HG03095 (cell line): ENCODE measurements around the gene CPPED1.

Experiments used
- ATAC-seq: cut with Tn5 transposase; IDR thresholded peaks from one replicate; pipeline ENCODE4 v1.9.1; 2021; ENCODE audit warnings: moderate library complexity; ENCODE audit not compliant: unreplicated experiment

The CPPED1 gene

GRCh38 chr16:12653820-12654392, 149.8 kb downstream of the CPPED1 start:
- no peak for ATAC-seq

GRCh38 chr16:12652924-12653323, 150.8 kb downstream of the CPPED1 start:
- ATAC-seq, result no peak

- ATAC-seq, result no peak
These were observed 151.7 kb downstream of the CPPED1 start for GRCh38 chr16:12651765-12652512.

GRCh38 chr16:12649356-12649755, 154.3 kb downstream of the CPPED1 start:
- ATAC-seq, result no peak

GRCh38 chr16:12646490-12647274, 157.0 kb downstream of the CPPED1 start:
- no peak for ATAC-seq

GRCh38 chr16:12646098-12646489, 157.6 kb downstream of the CPPED1 start:
- no peak for ATAC-seq

GRCh38 chr16:12643034-12643455, 160.6 kb downstream of the CPPED1 start:
- ATAC-seq, result no peak

DNA sequence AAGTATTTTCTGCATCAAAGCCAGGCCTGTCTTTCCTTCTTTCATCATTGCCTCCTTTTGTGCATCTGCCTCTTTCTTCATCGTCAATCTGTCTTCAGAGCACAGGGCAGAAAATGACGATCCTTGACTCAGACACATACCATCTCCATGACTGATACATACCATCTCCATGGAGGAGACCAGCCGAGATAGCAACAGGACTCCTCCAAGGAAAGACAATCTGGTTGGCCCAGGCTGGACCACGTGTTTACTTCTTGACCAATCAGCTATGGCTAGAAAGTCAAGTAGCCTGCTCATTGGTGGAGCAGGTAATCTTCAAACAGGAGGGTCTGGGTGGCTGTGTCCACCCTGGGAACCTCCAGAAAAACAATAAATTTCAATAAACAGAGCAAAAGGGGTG, 164.6 kb downstream of the CPPED1 start:
- ATAC-seq, result no peak

DNA sequence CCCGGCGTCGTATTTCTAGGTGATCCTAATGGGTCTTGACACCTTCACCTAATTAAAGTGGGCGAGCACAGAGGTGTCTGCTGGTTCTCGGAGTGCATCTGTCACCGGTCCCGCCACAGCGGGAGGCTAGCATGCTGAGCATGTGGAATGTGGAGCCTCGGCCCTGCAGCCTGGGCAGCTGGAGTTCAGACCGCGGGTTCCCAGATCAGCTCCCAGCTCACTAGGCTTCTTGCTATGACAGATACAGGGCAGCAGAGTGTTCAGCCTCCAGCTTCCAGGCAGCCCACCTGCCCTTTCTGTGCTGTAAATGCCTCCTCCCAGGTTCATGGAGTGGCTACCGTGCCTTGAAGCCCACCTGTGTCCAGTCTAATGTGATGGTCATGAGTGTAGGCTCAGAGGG, 166.7 kb downstream of the CPPED1 start:
- ATAC-seq, result no peak

DNA sequence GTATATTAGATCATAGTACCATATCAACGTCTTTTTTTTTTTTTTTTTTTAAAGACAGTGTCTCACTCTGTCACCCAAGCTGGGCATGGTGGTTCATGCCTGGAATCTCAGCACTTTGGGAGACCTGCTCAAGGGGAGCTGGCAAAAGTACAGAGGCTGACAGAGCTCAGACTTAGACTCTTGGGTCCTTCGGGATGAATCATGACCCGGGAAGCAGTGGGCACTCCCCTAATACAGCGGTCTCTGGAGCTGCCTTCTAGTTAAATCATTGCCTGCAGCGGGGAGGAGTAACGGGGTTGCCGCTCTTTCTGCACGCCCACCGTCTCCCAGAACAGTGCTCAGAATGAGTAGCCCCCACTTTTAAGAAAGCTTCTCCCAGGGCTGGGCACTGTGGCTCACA, 174.4 kb downstream of the CPPED1 start:
- ATAC-seq, result no peak

GRCh38 chr16:12628536-12628935, 175.2 kb downstream of the CPPED1 start:
- no peak for ATAC-seq

DNA sequence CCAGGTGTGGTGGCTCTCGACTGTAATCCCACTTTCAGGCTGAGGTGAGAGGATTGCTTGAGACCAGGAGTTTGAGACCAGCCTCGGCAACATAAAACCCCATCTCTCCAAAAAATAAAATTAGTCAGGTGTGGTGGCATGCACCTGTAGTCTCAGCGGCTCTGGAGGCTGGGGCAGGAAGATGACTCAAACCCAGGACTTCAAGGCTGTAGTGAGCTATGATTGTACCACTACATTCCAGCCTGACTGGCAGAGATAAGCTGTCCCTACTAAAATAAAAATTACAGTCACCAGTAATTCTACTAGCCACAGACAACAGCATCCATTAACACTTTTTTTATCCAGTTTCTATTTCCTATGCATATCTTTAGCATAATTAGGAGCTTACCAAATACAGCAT, 176.3 kb downstream of the CPPED1 start:
- ATAC-seq, result no peak

DNA sequence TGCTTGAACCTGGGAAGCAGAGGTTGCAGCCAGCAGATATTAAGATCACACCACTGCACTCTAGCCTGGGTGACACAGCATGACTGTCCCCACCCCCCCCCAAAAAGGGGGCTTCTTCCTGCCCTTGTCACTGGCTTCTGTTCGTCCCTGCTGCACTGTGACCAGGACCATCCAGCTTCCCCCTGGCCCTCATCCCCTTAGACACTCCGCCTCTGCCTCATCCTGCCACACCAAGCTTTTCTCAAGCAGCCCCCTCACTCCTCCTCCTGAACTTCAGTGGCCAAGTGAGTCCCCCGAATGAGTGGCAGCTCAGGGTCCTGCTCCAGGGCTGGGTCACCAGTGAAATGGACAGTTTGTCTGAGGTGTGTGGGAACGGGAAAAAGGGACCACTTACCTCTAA, 177.3 kb downstream of the CPPED1 start:
- no peak for ATAC-seq

DNA sequence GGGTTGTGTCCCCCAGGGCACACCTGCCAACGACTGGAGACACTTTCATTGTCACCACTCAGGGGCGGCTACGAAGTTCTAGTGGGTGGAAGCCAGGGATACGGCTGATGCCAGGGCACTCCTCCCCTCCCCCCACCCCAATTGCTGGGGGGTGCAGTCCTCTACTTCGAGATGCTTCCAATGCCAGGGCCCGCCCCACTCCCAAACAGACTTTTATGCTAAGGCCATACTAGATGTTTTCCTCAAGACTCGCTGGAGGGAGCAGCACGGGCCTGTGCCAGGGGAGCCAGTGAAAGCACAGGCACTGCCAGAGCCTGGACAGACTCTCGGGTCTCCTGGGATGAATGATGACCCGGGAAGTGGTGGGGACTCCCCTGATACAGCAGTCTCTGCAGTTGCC, 178.0 kb downstream of the CPPED1 start:
- no peak for ATAC-seq

DNA sequence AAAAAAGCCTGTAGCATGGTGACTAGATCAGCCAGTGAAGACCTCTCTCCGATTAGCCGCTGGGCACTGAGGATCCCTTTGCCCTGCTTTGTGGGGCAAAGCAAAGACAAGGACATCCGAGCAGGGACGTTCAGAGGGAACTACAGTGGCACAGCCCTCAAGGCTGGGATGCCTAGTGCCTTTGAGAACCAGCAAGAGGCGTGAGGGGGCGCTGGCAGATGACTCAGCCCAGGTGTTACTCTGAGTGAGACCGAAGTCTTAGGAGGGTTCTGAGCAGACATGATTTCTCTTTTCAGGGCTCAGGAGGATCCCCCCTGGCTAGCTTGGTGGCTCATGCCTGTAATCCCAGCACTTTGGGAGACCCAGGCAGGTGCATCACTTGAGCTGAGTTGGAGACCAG, 178.6 kb downstream of the CPPED1 start:
- no peak for ATAC-seq

GRCh38 chr16:12620150-12620549, 183.5 kb downstream of the CPPED1 start:
- ATAC-seq, result no peak

GRCh38 chr16:12618515-12618914, 185.2 kb downstream of the CPPED1 start:
- ATAC-seq, result no peak

DNA sequence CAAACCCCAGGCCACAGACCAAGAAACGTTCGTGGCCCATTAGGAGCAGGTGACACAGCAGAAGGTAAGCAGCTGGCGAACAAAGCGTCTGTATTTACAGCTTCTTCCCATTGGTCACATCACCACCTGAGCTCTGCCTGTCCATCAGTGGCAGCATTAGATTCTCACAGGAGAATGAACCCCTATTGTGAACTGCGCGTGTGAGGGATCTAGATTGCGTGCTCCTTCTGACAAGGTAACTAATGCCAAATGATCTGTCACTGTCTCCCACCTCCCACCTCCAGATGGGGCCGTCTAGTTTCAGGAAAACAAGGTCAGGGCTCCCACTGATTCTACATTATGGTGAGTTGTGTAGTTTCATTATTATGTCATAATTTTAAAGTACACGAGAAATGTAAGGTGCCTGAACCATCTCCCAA, 186.3 kb downstream of the CPPED1 start:
- no peak for ATAC-seq

DNA sequence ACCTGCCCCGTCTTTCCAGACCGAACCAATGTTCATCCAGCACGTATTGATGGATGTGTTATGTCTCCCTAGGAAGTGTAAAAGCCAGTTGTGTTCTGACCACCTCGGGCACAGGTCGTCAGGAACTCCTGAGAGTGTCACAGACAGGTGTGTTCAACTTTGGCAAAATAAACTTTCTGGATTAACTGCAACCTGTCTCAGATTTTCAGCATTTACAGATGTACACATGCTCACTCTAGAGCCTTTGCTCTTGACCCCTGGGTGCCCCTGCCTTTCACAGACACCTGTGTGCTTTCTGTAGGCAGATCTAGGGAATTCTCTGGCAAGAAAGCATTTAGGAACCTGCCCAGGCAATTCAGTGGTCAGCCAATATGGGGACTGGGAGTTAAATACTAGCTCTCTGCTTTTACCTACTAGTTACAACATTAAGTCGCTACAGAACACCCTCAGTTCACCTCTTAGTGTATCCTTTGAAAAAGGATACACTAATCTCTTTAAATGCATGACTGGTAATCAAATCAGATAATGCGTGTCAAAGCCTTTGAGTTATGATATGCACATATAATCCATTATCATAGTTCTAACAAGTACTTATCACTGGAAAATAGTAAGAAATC, 188.9 kb downstream of the CPPED1 start:
- no peak for ATAC-seq

DNA sequence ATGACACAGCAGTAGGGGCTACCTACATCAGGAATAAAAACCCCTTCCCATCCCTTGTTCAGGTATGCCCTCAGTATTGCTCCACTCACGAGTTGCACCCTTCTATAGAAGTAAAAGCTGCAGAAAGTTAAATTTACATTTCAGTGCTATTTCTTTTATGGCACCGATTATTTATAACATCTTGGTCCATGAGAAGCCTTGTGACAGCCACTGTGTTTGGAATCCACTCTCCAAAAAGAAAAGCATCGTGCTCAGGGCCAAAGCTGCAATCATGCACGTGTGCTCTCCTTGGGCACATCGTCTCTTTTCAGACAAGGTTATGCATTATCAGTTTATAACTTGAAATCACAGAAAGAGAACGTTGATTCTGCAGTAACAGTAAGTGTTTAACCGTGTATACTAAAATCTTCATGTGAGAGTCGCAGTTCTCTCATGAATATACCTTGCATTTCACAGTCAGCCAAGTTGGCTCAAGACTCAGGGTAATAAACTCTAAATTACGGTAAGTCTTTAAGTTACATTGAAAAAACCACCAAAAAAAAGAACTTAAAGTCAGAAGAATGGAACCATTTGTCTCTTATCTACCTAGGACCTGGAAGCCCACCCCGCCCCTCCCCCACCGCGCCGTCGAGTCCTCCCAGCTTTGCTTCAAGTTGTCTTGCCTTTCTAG, 189.6 kb downstream of the CPPED1 start:
- no peak for ATAC-seq
